ENCODE results near the gene C11orf58.
A peak's percentile ranks its signal among the peaks of the same experiment; 100 is the strongest.

C11orf58 gene

DNA sequence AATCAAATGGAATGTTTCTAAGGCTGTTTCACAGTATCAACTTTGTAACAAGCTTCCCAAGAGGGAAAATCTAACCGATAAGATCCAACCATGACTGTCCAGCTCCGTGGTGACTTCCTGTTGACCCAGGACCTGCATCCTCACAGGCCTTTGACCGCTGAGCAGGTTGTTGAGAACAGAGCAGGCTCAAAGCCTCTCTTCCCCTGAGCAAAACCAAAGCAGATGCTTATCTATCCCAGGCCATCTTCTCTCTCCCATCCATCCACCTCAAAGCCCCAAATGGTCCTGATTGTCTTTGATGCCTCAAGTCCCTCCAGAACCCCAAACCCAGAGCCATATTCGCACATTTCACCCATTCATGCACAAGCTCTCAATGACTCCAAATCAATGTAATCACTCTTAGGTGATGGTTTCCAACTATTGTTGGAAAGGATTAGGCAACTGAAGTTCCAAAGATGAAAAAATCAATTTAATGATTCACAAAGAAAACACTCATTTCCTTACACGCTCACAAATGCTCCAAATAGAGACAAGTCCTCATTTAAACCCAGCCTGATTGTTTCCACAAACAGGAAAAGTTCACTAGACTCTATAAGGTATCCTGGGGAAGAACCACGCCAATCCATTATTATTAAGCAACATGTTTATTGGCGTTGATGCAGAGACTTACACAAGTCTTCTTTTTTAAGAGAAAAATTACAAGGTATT lies 48.7 kb downstream of the C11orf58 start:
- DNase-seq: no peak

DNA sequence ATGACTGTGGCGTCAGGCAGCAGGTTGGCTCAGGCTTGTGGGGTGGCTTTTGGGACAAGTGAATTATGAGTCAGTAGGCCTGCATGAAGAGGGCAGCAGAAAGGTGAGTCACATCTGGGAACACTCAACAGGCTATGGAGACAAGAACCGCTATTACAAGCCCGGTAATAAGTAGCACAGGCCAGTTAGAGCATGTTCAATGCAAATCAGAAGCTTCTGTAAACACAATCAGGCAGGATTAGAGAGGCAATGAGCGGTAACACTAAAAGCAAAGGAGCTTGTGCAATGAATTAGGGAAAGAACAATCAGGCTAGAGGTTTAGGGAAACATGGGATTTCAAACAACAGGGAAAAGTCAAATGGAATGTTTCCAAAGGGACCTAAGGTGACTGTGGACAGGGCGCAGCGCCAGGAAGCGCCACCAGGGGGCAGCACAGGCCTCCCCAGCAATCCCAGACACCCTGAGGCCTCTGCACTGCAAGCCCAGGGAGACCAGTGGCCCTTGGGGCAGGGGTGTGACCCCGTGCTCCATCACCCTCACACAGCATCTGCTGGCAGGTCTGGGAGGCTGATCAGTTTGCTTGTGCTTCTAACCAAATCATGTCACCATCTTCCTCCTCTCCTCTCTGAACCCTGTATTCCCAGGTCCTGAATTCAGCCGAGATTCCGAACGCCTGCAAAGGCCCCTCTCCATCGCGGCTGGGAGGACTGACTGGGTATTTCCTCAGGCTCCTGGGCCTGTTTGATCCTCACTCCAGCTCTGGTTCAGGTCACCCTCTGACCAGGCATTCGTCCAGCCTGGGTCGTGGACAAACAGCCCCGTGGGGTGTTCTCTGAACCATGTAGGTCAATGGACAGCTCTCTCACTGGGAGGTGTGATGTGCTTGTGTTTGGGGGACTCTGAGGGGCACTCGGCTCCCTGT lies 50.0 kb downstream of the C11orf58 start:
- DNase-seq: peak; percentile 30 to 48

DNA sequence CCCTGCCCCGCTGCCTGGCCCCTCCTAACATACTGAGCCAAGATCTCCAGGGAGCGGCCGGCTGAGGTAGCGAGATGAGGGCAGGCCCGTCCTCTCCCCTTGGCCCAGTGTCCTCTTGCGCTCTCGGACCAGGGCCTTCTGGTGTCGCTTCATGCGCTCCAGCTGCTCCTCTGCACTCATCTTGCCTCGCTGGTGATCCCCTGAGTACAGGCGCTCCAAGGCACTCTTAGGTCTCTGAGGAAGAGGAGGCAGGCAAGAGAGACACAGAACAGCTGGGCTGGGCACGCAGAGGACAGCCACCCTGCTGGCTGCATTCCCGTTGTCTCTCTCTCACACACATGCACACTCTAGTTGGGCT lies 50.6 kb downstream of the C11orf58 start:
- DNase-seq: no peak

DNA sequence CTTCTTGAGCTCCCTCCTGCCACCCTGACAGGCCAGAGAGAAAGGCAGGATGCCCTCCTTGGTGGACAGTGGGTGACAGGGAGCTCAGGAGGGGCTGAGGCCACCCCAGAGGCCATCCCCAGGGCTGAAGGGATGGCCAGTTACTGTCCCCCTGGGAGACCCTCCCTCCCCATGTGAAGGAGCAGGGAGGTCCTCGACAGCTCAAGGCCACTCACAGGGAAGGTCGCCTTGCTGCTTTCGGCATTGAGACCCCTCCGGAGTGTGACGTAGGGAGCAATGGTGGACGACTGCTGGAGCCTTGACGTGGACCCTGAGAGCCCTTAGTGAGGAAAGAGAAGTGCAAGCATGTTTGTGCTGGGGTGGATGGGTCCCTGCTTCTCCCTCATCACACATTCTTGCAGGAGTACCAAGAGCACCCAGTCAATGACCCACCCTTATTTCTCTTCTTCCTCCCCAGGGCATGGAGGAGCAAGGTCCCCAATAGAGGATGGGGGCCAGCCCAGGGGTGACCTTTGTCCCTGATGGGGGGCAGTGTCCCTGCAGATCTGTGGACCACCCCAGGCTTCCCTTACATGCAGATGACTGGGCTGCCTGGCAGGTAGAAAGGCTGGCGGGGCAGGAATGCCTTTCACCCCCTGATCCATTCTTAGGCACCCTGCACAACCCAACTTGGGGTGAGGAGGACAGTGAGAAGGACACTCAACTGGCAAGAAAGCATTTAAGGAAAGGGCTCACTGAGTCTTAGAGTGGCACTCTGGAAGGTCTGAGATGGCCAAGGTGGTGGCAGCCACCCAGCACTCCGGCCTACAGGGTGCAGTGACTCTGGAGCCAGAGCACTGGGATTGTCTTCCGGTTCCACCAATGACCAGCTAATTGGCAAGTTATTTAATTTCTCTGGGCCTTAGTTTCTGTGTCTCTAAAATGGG lies 51.4 kb downstream of the C11orf58 start:
- DNase-seq: no peak

DNA sequence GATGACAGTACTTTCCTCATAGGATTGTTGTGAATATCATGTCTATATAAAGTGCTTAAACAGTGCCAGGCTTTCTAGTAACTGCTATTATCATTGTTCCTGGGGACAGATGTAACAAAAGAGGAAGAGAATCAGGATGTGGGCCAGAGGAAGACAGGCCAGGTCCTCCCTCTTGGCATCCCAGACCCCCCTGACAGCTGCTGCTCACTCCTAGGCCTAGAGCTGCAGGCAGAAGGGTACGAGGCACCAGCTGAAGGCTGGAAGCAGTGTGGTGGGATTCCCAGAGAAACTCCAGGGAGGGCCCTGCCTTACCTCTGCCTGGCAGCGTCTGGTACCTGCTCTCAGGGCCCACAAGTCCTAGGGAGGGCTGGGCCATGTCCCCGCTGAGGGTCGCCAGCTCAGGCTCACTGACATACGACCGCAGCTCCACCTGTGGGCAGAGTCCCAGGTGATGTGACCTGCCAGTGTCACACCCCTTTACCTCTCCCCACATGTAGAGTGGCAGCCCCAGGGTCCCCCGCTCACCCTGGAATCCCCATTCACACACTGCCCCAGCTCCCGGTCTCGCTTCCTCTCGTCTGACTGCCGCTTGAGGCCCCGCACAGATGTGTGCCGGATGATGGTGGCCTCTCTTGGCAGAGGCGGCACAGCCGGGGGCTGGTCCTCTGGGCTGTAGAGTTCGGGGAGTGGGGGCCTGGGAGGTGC lies 52.2 kb downstream of the C11orf58 start:
- DNase-seq: peak in 1 of 2 donors; percentile 79

DNA sequence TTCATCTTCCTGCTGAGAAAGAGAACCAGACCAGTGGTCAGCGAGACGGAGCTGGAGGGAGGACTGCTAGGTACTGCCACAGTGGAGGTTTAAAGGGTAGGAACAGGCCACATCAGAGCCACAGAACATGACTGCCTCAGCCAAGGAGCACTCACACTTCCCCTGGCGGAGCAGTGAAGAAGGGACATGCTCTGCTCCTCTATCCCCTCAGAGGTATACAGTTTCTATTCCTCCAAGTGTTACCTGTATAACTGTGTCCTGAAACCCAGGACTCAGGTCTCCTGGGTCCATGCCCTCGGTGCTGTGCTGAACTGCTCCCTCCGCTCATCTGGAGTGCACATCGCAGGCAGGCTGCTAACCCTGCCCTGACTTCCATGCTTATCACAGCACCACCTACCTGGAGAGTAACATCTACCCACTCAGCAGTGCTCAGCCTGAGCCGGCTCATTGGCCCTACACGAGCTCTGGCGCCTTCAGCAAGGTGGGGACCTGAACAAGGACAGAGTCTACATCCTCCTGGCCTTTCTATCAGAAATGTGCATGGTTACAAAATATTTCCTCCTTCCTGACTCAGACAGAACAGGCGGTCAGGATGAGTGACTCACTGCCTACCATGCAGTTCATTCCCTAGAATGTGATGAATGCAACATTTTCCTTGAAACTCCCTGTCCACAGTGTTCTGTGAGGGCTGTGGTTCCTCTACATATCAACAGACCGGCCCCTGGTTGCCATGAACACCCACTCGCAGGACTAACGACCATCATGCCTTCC lies 52.9 kb downstream of the C11orf58 start:
- peak in 1 of 2 donors; percentile 31 for DNase-seq

DNA sequence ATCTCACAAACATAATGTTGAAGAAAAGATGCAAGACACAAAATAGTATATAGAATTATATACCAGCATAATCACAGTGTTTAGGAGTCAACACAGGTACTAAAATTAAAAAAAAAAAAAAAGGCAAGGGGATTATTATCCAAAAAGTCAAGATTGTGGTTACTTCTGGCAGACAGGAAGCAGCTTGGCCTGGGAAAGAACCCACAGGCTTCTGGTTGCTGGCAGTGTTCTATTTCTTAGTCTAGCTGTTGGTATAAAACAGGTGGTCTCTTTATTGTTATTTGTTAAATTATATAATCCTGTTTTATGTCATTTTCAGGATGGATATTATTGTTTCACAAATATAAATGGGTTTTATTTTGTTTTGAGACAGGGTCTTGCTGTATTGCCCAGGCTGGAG lies 54.0 kb downstream of the C11orf58 start:
- DNase-seq: peak in 1 of 2 donors; percentile 60

DNA sequence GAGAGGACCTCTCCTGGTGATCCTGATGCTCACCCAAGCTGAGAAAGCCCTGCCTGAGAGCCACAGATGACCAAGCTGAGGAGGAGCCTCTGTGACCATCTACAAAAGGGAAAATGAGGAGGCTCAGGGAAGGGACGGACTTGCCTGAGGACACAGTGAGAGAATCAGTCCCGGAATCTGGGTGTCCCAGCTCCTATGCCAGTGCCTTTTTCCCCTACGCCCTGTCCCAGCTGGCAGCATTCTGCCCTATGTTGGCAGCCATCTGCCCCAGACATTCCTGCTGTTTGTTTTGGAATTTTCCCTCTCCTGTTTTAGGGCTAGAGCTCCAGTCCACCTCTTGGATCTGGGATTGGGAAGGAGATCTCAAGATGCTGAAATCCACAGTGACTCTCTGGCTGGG lies 54.6 kb downstream of the C11orf58 start:
- DNase-seq: no peak

DNA sequence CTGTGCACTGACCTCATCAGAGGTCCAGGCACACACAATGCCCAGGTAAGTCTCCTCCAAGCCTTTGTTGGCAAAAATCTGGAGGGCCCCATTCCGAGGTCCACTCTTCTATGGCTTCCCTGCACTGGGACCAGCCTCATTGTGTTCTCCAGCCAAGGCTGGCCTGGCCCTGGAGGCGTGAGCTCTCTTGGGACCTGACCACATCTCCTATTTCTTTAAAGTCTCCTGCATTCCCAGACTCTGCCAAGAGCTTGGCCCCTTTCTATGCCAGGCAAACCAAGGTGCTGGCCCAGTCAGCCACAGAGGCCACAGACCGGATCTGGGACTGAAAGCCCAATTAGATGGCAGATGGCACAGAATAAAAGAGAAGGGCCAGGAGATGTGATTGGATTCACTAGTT lies 55.1 kb downstream of the C11orf58 start:
- no peak for DNase-seq

DNA sequence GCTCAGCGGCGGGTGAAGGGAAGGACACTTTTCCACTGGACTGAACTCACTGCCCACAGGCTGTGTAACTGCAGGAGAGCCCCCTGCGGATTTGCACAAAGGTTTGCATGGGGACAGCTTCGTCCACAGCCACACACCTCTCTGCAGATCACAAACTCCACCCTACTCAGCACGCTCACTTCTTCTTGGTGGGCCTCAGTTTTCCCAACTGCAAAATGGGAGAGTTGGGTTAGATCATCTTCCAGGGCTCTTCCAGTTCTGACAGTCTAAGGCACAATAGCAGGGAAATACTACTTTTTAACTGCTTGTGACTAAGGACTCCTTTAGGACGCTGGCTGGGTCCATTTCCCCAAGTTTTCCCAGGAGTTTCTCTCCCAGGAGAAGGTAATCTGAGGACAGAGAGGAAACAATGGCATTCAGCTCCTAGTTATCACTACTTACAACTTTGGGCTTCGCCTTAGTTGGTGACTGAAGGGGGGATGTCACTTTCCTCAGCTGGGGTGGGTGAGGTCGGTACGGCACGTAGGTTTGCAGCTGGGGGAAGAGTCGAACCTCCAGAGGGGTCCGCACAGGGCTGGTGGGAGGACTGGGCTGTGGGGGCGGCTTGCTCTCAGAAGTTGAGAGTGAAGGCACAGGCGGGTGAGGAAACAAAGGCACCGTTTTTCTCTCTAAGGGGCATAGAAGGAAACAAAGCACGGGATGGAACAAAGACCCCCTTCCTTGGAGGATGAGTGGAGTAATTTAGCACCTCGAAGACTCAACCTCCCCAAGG lies 55.8 kb downstream of the C11orf58 start:
- no peak for DNase-seq

DNA sequence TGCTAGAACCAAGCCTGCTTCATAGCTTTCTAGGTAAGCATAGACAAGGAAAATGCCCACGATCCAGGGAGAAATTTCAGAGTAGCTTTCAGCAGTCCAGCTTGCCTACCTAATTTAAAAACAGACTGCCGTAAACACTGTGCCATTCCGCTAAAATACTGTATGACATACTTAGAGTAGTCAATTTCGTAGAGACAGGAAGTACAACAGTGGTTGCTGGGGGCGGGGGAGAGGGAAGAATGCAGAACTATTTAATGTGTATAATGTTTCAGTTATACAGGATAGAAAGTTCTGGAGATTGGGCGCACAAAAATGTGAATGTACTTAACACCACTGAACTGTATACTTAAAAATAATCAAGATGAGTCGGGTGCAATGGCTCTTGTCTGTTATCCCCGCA lies 56.7 kb downstream of the C11orf58 start:
- DNase-seq: peak in 1 of 2 donors; percentile 76

DNA sequence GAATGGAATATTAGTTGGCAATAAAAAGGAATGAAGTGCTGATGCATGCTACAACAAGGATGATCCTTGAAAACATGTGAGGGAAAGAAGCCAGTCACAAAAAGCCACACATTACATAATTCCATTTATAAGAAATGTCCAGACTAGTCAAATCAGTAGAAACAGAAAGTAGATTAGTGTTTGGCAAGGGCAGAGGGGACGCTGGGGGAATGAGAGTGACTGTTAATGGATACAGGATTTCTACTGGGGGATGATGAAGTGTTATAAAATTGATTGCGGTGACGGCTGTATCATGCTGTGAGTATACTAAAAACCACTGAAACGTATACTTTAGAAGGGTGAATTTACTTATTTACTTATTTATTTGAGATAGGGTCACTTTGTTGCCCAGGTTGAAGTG lies 57.9 kb downstream of the C11orf58 start:
- no peak for DNase-seq

DNA sequence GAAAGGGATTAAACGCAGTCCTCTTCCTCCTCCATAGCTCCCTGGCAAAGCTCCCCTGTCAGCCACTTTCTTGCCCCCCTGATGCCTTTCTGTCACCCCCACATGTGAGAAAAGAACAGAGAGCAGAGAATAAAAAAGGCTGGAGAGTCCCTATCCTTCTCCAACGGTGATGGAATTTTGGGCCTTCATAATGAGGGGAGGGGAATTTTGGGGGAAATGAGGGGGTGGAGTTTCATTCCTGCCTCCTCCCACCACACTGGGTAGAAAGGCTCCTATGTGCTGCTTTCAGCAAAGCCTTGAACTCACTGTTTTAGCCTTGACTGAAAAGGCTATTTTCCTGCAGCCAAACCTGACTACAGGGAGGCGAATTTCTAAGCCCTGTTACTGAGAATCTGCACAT lies 59.3 kb downstream of the C11orf58 start:
- no peak for DNase-seq

DNA sequence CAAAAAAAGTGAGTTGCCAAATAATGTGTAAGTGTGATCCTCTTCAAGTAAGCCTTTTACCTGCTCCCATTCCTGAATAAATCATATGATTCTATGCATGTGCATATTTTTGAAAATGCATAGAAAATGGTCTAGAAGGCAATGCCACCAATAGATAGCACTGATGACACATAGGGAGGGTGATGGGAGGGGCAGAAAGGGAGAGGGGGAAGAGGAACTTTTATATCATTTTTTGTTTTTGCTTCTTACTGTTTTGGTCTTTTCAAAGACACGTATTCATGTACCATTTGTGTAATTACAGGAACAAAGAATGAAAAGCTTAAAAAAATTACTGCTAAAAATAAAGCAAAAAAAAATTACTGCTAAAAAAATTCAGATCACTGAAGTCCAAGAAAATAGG lies 60.8 kb downstream of the C11orf58 start:
- peak in 1 of 2 donors; percentile 49 for DNase-seq

DNA sequence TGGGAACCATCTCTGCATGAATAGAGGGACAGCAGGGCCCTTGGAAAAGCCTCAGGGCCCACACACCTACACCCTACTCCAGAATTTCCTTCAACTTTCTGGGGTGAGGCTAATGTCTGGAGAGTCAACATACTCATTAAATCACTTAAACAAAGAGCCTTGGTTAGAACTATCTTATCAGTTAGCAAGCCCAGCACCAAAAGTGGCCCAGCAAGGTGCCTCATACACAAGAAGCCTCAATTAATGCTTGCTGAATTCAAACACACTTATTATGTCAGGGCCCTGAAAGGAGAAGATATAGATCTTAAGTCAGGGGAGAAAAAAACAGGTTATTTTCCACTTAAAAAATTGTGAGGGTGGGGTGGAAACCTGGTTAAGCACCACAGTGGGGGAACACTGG lies 61.4 kb downstream of the C11orf58 start:
- DNase-seq: no peak

DNA sequence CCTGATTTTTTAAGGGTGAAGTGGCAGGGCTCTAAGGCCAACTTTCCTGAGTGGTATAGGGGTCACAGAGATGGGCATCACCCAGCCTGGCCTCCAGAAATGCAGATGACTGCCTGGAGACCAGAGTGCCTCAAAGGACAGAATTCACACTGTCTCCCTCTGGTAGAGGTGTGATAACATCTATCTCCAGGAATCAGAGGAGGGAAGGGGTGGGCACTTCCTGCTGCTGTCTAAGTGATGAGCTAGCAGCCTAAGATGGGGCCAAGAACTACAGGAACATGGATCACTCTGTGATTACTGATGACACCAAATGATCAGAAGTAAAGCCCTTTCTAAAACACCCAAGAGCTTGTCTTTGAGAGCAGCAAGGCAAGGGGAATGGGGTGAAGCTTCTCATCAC lies 61.9 kb downstream of the C11orf58 start:
- DNase-seq: no peak

DNA sequence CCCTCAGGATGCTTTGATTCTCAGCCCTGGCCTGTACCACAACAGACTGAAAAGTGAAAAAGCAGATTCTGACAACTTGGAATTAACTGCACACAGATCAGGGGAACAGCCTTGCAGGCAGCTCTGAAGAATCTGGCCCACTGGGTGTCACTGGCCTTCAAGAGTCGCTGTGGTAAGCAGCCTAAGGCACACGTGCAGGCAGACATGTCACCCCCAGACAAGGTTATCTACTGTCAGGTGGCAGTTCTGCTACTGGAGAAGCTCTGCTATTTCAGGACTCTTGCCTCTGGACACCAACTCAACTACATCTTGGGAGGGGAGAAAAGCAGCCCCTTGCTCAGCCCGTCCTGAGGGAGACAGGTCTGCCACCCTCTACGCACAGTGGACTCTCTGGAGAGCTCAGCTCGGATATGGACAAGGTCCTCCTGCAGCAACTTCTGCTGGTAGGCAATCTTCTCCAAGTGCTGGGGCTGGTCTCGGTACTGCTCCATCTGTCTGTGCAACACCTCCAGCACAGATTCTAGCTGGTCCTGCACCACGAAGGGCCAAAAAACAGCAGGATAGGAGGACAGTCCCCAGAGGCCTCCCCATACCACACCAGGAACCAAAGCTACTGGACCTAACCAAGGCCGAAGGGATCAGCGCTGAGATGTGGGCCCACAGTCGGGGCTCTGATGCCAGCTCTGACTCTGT lies 63.0 kb downstream of the C11orf58 start:
- DNase-seq: no peak

DNA sequence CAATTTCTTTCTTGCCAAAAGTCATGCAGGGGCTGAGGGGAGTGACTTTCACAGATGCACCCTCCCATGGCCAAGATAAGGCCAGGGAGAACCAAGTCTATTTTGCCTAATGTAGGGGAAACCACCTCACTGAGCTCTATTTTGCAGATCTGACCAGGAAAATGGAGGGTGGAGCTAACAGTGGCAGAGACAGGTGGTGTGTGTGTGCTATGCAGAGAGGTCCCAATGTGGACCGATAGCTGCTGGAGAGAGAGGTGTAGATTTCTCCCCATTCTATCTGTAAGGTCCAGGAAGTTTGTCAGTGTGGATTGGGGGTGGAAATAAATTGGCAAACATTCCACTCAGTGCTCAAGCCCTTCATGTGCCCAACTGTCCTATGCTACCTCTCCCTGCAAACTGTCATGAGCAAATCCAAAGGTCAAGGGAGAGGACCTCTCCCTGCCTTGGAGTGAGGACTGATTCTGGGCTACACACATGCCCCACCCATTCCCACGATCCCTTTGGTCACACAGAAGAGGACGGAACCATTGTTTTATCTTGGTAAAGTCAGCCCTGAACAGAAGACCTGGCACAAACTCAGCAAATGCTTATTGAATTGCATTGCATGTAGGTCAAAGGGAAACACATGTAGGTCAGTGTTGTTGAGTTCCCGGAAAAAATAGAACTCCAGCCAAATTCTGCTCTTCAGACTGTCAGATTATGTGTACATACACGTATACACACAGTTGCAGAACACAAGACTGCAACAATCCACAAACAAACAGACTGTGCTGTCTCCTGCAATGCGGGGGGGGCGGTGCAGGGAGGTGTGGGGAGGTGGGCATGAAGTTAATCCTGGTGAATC lies 65.9 kb downstream of the C11orf58 start:
- DNase-seq: no peak

DNA sequence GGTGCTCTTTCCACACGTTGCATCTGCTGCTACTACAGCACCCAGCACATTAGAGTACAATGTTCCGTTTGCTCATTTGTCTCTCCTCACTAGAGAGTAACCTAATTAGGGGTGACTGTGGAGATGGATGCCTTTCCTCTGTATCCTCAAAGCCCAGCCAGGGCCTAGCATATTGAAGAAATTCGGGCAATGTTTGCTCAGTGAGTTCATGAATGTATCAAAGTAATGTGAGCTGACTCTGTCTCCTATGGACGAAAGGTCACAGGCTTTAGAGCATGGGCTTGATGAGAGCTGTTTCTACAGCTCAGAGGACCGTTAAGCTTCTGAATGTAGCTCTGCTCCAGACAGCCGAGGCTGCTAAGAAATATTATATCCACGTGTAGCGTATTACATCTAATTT lies 67.5 kb downstream of the C11orf58 start:
- DNase-seq: no peak
